Mucosa of rectum (tissue), 2 donors: Measurements from ENCODE around the gene TXNDC17.
"Not testable (repeated sequence)": the region's sequence is repeated elsewhere in the genome, so short reads cannot be mapped to it uniquely, and the experiment has no call there.

Experiments used
- H3K27ac ChIP-seq, 2 donors: one replicate each; pipeline ENCODE4 v1.7.0; 2013; ENCODE audit warnings: inconsistent platforms in 2 of 2, low read depth in 2 of 2, low read length in 2 of 2
- H3K27me3 ChIP-seq, 2 donors: one replicate each; pipeline ENCODE4 v1.7.0; 2013; ENCODE audit warnings: low read length in 2 of 2; ENCODE audit not compliant: control insufficient read depth in 2 of 2, insufficient read depth in 2 of 2
- H3K36me3 ChIP-seq, 2 donors: one replicate each; pipeline ENCODE4 v1.7.0; 2013; ENCODE audit warnings: low read length in 2 of 2; ENCODE audit not compliant: control insufficient read depth in 2 of 2, insufficient read depth in 2 of 2
- H3K4me1 ChIP-seq, 2 donors: one replicate each; pipeline ENCODE4 v1.7.0; 2013; ENCODE audit warnings: low read length in 2 of 2, mild to moderate bottlenecking in 1 of 2; ENCODE audit not compliant: control insufficient read depth in 2 of 2, insufficient read depth in 2 of 2
- H3K4me3 ChIP-seq, 2 donors: one replicate each; pipeline ENCODE4 v1.7.0; 2013; ENCODE audit warnings: low read length in 2 of 2
- H3K9ac ChIP-seq, 2 donors: one replicate each; pipeline ENCODE4 v1.7.0; 2013; ENCODE audit warnings: low read length in 2 of 2, low read depth in 1 of 2, mild to moderate bottlenecking in 1 of 2
- H3K9me3 ChIP-seq, 2 donors: one replicate each; pipeline ENCODE4 v1.7.0; 2013; ENCODE audit warnings: low read length in 2 of 2; ENCODE audit not compliant: control insufficient read depth in 2 of 2
- donor health status: healthy.
- donor health status: Normal muscosa, but diverticular disease.

The TXNDC17 gene

GRCh38 chr17:6643451-6644125 is 2.7 kb downstream of the TXNDC17 start:
- Histone ChIP-seq H3K4me3 (no peak overlapping the region), H3K36me3 (peaks cover 18 to 32% of the 10 kb centered on the region in 2 donors), H3K27ac (no peak overlapping the region), H3K9me3 (no peaks in the 10 kb centered on the region), H3K9ac (no peak overlapping the region), H3K27me3 (no peaks in the 10 kb centered on the region), H3K4me1 (peaks cover 13 to 23% of the 10 kb centered on the region in 2 donors)

GRCh38 chr17:6648181-6648580 is 7.3 kb downstream of the TXNDC17 start:
- Histone ChIP-seq H3K9me3 (no peaks in the 10 kb centered on the region), H3K4me3 (no peak overlapping the region), H3K4me1 (peaks cover 19% of the 10 kb centered on the region in 2 donors), H3K36me3 (peaks cover 16 to 28% of the 10 kb centered on the region in 2 donors), H3K27me3 (no peaks in the 10 kb centered on the region), H3K27ac (no peak overlapping the region), H3K9ac (no peak overlapping the region)

GRCh38 chr17:6651354-6651918 is 10.6 kb downstream of the TXNDC17 start, which contains the start of the genes C17orf100 and MED31:
TSS of gene C17orf100 (plus strand) at chr17:6651762. CDS start at chr17:6651914, 152 bp downstream.
TSS of gene MED31 (minus strand) at chr17:6651605. CDS start at chr17:6651528, 77 bp downstream.
- Histone ChIP-seq H3K4me3 (peak within 1 kb of the TSS; percentile 93 to 100), H3K27me3 (peaks cover 6 to 7% of the 10 kb centered on the region in 2 donors), H3K27ac (peak within 1 kb of the TSS; percentile 92 to 94), H3K36me3 (peaks cover 5 to 12% of the 10 kb centered on the region in 2 donors), H3K4me1 (peaks cover 25% of the 10 kb centered on the region in 2 donors), H3K9me3 (no peaks in the 10 kb centered on the region), H3K9ac (peak within 1 kb of the TSS; percentile 90 to 99)

DNA sequence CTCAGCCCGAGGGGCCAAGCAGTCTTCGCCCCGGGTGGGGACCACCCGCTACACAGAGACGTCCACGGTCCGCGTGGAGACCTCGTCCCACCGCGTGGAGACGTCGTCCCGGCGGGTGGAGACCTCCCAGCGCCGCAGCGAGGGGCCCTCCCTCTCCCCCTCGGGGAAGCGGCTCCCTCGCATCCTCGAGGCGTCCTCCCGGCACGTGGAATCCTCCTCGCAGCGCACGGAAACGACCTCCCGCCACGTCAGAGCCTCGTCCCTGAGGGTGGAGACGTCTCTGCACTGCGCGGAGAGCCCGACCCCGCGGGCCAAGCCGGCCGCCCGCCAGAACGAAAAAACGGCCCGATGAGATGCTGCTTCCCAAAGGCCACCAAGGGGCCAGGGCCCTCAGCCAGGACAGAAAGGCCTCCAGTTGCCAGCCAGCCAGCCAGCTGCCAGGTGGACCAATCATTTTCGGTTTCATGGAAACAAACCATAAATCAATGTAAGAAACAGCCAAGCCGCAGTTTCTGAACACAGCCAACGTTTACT is 11.1 kb downstream of the TXNDC17 start:
- Histone ChIP-seq H3K9ac (peak overlapping the region; percentile 70 to 90), H3K36me3 (peaks cover 5 to 9% of the 10 kb centered on the region in 2 donors), H3K9me3 (no peaks in the 10 kb centered on the region), H3K27ac (peak overlapping the region; percentile 92 to 94), H3K4me1 (peaks cover 25% of the 10 kb centered on the region in 2 donors), H3K4me3 (peak overlapping the region; percentile 93 to 100), H3K27me3 (peaks cover 6 to 7% of the 10 kb centered on the region in 2 donors)

DNA sequence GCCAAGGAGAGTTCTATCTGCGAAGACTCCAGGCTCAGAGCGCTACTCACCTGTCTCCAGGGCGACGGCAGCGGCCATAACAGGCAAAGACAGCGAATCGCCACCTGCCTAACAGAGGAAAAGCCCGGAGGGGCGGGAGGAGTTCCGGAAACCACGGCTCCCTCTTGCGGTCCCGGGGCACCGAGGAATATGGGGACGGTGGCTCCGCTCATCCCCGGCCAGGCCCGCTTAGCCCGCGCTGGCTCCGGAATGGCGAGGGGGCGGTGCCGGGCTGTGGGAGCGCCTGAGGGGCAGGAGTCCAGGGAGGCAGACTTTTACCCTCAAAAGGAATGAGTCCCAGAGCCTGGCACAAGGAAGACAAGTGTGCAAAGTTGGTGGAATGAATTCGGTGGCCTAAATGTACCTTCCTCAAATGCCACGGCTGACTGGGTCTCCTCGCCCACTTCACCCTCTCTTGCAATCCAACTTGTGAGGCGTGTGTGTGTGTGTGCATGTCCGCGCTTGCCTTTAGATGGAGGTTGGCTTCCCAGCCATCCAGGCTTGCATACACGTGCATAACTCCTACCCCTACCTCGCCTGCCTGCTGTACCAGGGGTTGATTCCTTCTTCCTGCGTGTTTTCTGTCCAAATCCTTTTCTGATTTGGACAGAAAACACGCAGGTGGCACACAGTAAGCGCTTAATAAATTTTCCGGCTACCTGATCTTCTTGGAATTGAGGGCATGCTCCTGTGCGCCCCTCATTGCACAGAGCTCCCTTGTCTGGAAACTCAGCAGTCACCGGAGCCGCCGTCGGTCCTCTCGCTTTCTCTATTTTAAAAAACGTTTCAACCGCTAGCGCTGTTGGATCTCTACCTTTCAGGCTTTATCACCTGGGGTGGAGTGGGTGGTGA is 14.2 kb downstream of the TXNDC17 start:
- Histone ChIP-seq H3K27ac (no peak overlapping the region), H3K9me3 (no peaks in the 10 kb centered on the region), H3K4me3 (no peak overlapping the region), H3K4me1 (peaks cover 21 to 25% of the 10 kb centered on the region in 2 donors), H3K9ac (no peak overlapping the region), H3K27me3 (peaks cover 6 to 7% of the 10 kb centered on the region in 2 donors), H3K36me3 (no peaks in the 10 kb centered on the region)

DNA sequence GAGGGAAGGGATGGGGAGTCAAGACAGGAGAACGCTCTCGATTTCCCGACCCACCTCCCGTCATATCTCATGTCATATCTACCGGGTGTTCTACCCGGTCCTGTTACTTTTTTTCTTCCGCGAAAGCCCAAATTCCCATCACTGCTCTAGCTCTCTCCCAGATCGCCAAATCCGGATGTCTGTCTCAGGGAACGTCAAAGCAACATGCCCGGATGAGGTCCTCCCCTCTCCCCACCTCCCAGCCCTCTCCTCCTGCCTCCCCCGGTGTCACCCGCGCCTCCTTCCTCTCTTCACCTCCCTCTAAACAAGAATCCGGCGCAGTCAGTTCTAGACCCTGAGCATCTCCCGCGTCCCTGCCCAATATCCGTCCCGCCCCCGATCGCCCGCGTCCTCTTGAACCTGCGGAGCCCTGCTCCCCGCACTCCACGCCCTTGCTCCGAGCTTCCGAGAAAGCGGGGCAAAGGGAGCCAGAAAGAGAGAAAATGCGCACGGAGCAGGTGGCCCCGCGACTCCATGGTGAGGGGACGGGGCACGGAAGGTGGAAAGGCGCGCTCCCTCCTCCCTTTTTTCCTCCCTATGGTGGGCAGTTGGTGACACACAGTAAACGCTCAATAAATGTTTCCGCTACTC is 15.0 kb downstream of the TXNDC17 start:
- not testable (repeated sequence) for H3K4me3 ChIP-seq, H3K27me3 ChIP-seq, H3K9me3 ChIP-seq, H3K36me3 ChIP-seq, H3K27ac ChIP-seq, H3K9ac ChIP-seq
- peaks cover 16 to 18% of the 10 kb centered on the region in 2 donors for H3K4me1 ChIP-seq

- not testable (repeated sequence) for H3K9ac ChIP-seq, H3K27me3 ChIP-seq
These were observed 16.2 kb downstream of the TXNDC17 start for GRCh38 chr17:6656797-6657632.

GRCh38 chr17:6657633-6658287 is 16.9 kb downstream of the TXNDC17 start:
- peaks cover 6 to 7% of the 10 kb centered on the region in 2 donors for H3K27me3 ChIP-seq
- no peak overlapping the region for H3K9ac ChIP-seq
- no peaks in the 10 kb centered on the region for H3K9me3 ChIP-seq
- H3K4me1 ChIP-seq: peaks cover 6 to 7% of the 10 kb centered on the region in 2 donors
- H3K36me3 ChIP-seq: no peaks in the 10 kb centered on the region
- peak overlapping the region; percentile 10 to 42 for H3K4me3 ChIP-seq
- H3K27ac ChIP-seq: no peak overlapping the region

More at GRCh38 chr17:6656797-6657632, 16.2 kb downstream of the TXNDC17 start:
- H3K9me3 ChIP-seq, H3K36me3 ChIP-seq, H3K27ac ChIP-seq: not testable (repeated sequence)
- Histone ChIP-seq H3K4me1 (peaks cover 12 to 13% of the 10 kb centered on the region in 2 donors), H3K4me3 (peak overlapping the region; percentile 23 to 42)
